Endothelial cell (in vitro differentiated cells): Measurements from ENCODE around the gene SLC9A4. TPM values are rescaled to one million over a fixed set of nuclear protein-coding genes. Genes with fewer than 3 reads are reported as not detected.

ENCODE experiments used
- DNase-seq: peaks from one replicate; pipeline ENCODE4 v3.0.0; 2021; ENCODE audit warnings: low spot score
- H3K27ac Mint-ChIP-seq: one replicate; pipeline ENCODE4 v1.8.0; 2021; ENCODE audit warnings: mixed read lengths, inconsistent platforms; ENCODE audit not compliant: unreplicated experiment
- H3K27me3 Mint-ChIP-seq: one replicate; pipeline ENCODE4 v1.8.0; 2021; ENCODE audit warnings: mild to moderate bottlenecking, moderate library complexity, mixed read lengths, inconsistent platforms; ENCODE audit not compliant: unreplicated experiment
- H3K36me3 Mint-ChIP-seq: one replicate; pipeline ENCODE4 v1.8.0; 2021; ENCODE audit warnings: mild to moderate bottlenecking, low read depth, mixed read lengths, inconsistent platforms; ENCODE audit not compliant: unreplicated experiment
- H3K4me1 Mint-ChIP-seq: one replicate; pipeline ENCODE4 v1.8.0; 2021; ENCODE audit warnings: mild to moderate bottlenecking, mixed read lengths, inconsistent platforms; ENCODE audit not compliant: unreplicated experiment
- H3K4me3 Mint-ChIP-seq: one replicate; pipeline ENCODE4 v1.8.0; 2021; ENCODE audit warnings: mild to moderate bottlenecking, mixed read lengths, inconsistent platforms; ENCODE audit not compliant: unreplicated experiment
- H3K9me3 Mint-ChIP-seq: one replicate; pipeline ENCODE4 v1.8.0; 2021; ENCODE audit warnings: mixed read lengths, inconsistent platforms; ENCODE audit not compliant: unreplicated experiment
- CTCF ChIP-seq: fragments of 200-600 bp; sonication (generic); IDR thresholded peaks from one replicate; pipeline ENCODE4 v1.5.0; 2021; ENCODE audit warnings: antibody characterized with exemption; ENCODE audit not compliant: unreplicated experiment
- long read RNA-seq: library from polyadenylated mRNA; unstranded; transcript quantifications from one replicate; pipeline ENCODE4 v2.0.0, GENCODE V29; 2020; ENCODE audit not compliant: unreplicated experiment
- total RNA-seq: library from RNA; stranded (reverse); fragmentation: NEBNext Ultra II Directional; extraction: Animal tissue kit (Norgen Biotek cat#: 25700); gene quantifications from one replicate; pipeline ENCODE4 v1.2.1, GENCODE V29; 2021; ENCODE audit not compliant: unreplicated experiment

SLC9A4 gene
- 0.08 TPM for total RNA-seq
- long read RNA-seq, result 0 reads

DNA sequence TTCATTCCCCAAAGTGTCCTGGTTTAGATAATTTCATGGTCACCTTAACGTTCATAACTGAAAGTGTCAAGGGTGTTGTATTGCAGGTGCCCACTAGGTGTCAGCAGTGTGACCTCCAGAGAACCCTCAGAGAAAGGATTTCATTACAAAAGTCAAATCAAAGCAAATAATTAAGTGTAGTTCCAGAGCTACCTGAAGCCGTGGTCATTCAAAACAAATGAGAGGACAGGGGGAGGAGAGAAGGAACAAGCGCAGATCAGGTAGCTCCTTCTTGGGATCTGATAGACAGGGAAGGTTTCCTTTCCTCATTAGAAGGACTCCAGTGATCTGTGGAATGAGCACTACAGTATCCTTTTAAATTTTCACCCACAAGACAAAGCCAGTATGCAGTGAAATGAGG, at the start of gene SLC9A4:
Gene SLC9A4, plus strand, starts transcription at position 207 of the 400 bp plus-strand sequence. CDS start 534 bp downstream, outside the sequence.
- Mint-ChIP-seq H3K36me3 (peaks cover 5% of the 10 kb centered on the region), H3K4me1 (no peaks in the 10 kb centered on the region), H3K27me3 (no peaks in the 10 kb centered on the region), H3K27ac (no peak within 1 kb of the TSS), H3K4me3 (no peak within 1 kb of the TSS), H3K9me3 (no peaks in the 10 kb centered on the region)
- DNase-seq, result peak; percentile 49
- peak; percentile 83 for TF ChIP-seq CTCF

GRCh38 chr2:102423368-102423767, 49.7 kb upstream of the SLC9A4 start:
- Mint-ChIP-seq H3K4me1 (peaks cover 2% of the 10 kb centered on the region), H3K36me3 (no peaks in the 10 kb centered on the region), H3K4me3 (no peak overlapping the region), H3K9me3 (no peaks in the 10 kb centered on the region), H3K27me3 (peaks cover 4% of the 10 kb centered on the region), H3K27ac (no peak overlapping the region)
- no peak for TF ChIP-seq CTCF
- no peak for DNase-seq

GRCh38 chr2:102424754-102425153, 48.3 kb upstream of the SLC9A4 start:
- no peak overlapping the region for H3K27ac Mint-ChIP-seq
- no peak for DNase-seq
- no peak for TF ChIP-seq CTCF
- H3K4me3 Mint-ChIP-seq, result no peak overlapping the region
- H3K27me3 Mint-ChIP-seq, result peaks cover 4% of the 10 kb centered on the region
- no peaks in the 10 kb centered on the region for H3K4me1 Mint-ChIP-seq
- H3K36me3 Mint-ChIP-seq, result no peaks in the 10 kb centered on the region
- H3K9me3 Mint-ChIP-seq, result no peaks in the 10 kb centered on the region

- H3K4me1 Mint-ChIP-seq, result no peaks in the 10 kb centered on the region
- TF ChIP-seq CTCF, result no peak
- peaks cover 4% of the 10 kb centered on the region for H3K27me3 Mint-ChIP-seq
- H3K36me3 Mint-ChIP-seq, result no peaks in the 10 kb centered on the region
- H3K9me3 Mint-ChIP-seq, result no peaks in the 10 kb centered on the region
- H3K27ac Mint-ChIP-seq, result no peak overlapping the region
- no peak for DNase-seq
- H3K4me3 Mint-ChIP-seq, result no peak overlapping the region
Measured at GRCh38 chr2:102425441-102426132, 47.4 kb upstream of the SLC9A4 start.

DNA sequence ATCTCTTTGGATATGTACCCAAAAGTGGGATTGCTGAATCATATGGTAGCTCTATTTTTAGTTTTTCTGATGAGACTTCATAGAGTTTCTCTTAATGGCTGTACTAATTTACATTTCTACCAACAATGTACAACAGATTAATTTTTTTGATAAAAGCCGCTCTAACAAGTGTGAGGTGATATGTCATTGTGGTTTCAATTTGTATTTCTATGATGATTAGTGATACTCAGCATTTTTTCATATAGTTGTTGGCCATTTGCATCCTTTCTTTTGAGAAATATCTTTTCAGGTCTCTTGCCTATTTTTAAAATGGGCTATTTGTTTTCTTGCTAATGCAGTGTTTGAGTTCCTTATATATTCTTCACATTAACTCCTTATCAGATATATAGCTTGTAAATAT, 45.8 kb upstream of the SLC9A4 start:
- no peaks in the 10 kb centered on the region for H3K9me3 Mint-ChIP-seq
- no peak overlapping the region for H3K27ac Mint-ChIP-seq
- no peak for DNase-seq
- no peak for TF ChIP-seq CTCF
- H3K36me3 Mint-ChIP-seq, result no peaks in the 10 kb centered on the region
- H3K27me3 Mint-ChIP-seq, result peaks cover under 1% of the 10 kb centered on the region
- H3K4me3 Mint-ChIP-seq, result no peak overlapping the region
- no peaks in the 10 kb centered on the region for H3K4me1 Mint-ChIP-seq
